Endothelial cell of umbilical vein (primary cell): ENCODE measurements around the gene TTC27. TPM values are rescaled to one million over a fixed set of nuclear protein-coding genes. Genes with fewer than 3 reads are reported as not detected.
"Not testable (repeated sequence)": the region's sequence is repeated elsewhere in the genome, so short reads cannot be mapped to it uniquely, and the experiment has no call there.

Experiments used
- BruUV-seq: library from RNA; stranded (reverse); fragments of 400-500 nt; replicated peaks from 2 replicates; lab custom pipeline; 2021; lab: Mats Ljungman, UMichigan
- CTCF ChIA-PET: fragments of 300-600, 350-600 bp; sonication (Branson Sonifier 250); formaldehyde crosslinking; loops from one replicate; lab custom pipeline; 2021; ENCODE audit warnings: antibody characterized with exemption, inconsistent platforms; lab: Charles Lee
- POLR2A ChIA-PET: fragments of 300-600, 350-600 bp; sonication (Branson Sonifier 250); formaldehyde crosslinking; loops from one replicate; lab custom pipeline; 2021; ENCODE audit warnings: antibody characterized with exemption, inconsistent platforms; lab: Charles Lee
- DNase-seq: peaks from one replicate; pipeline ENCODE4 v3.0.0-alpha.2; 2011; ENCODE audit warnings: low read depth, low spot score
- FAIRE-seq: peaks from 2 replicates; lab custom pipeline; 2011; peaks lifted over from hg19 to GRCh38; lab: Jason Lieb, UNC
- H2AFZ ChIP-seq: 2 replicates; pipeline ENCODE4 v1.6.0; 2012; ENCODE audit warnings: low read depth, low read length, control low read depth, inconsistent platforms
- H3K27ac ChIP-seq: 2 replicates; pipeline ENCODE4 v1.5.1; 2011; ENCODE audit warnings: low read depth, mild to moderate bottlenecking, control low read depth, low read length, moderate library complexity; ENCODE audit not compliant: insufficient read depth
- H3K27me3 ChIP-seq, 2 experiments: 2 replicates each; pipeline versions ENCODE4 v1.6.0 to v1.6.1; 2011; ENCODE audit warnings: low read length in 2 of 2, mixed read lengths in 1 of 2; ENCODE audit not compliant: control insufficient read depth in 2 of 2, insufficient read depth in 2 of 2
- H3K36me3 ChIP-seq, 2 experiments: 2 replicates in 1 of 2; 3 replicates in 1 of 2; pipeline ENCODE4 v1.5.1; 2011; ENCODE audit warnings: low read length in 2 of 2, mild to moderate bottlenecking in 1 of 2, moderate library complexity in 1 of 2; ENCODE audit not compliant: control insufficient read depth in 2 of 2, insufficient read depth in 2 of 2; ENCODE audit errors: extremely low read depth in 1 of 2
- H3K4me1 ChIP-seq: 3 replicates; pipeline ENCODE4 v1.5.1; 2011; ENCODE audit warnings: mild to moderate bottlenecking, low read length; ENCODE audit not compliant: control insufficient read depth, insufficient read depth; ENCODE audit errors: extremely low read depth
- H3K4me2 ChIP-seq: 2 replicates; pipeline ENCODE4 v1.6.1; 2011; ENCODE audit warnings: low read length, control low read depth, mixed read lengths; ENCODE audit not compliant: insufficient read depth
- H3K4me3 ChIP-seq, 3 experiments: fragments of 200-600 bp in 1 of 3; sonication (generic), shearing (Covaris generic) in 1 of 3; replicated peaks in 1 of 3; 2 replicates each; pipeline ENCODE4 v1.5.1; 2011 to 2016; ENCODE audit warnings: control low read depth in 3 of 3, low read length in 3 of 3, mild to moderate bottlenecking in 2 of 3, inconsistent platforms in 1 of 3, low read depth in 1 of 3, moderate library complexity in 1 of 3; ENCODE audit not compliant: insufficient read depth in 1 of 3
- H3K79me2 ChIP-seq: 2 replicates; pipeline ENCODE4 v1.6.0; 2012; ENCODE audit warnings: low read length, inconsistent platforms; ENCODE audit not compliant: control insufficient read depth, insufficient read depth
- H3K9ac ChIP-seq: replicated peaks from 2 replicates; pipeline ENCODE3; 2011; ENCODE audit warnings: low read length, control low read depth; ENCODE audit not compliant: insufficient read depth; ENCODE audit errors: extremely low read depth
- H3K9me1 ChIP-seq: replicated peaks from 3 replicates; pipeline ENCODE4 v1.6.0; 2011; ENCODE audit warnings: mild to moderate bottlenecking, low read length; ENCODE audit not compliant: control insufficient read depth, insufficient read depth; ENCODE audit errors: extremely low read depth
- H3K9me3 ChIP-seq: replicated peaks from 2 replicates; pipeline ENCODE4 v1.5.1; 2012; ENCODE audit warnings: low read length, inconsistent platforms; ENCODE audit not compliant: control insufficient read depth, insufficient read depth
- H4K20me1 ChIP-seq: replicated peaks from 2 replicates; pipeline ENCODE3; 2011; ENCODE audit warnings: mild to moderate bottlenecking, low read length; ENCODE audit not compliant: control insufficient read depth, insufficient read depth; ENCODE audit errors: extremely low read depth
- JUN ChIP-seq: IDR thresholded peaks from 2 replicates; pipeline ENCODE4 v1.6.1; 2011; ENCODE audit warnings: borderline replicate concordance, low read depth; ENCODE audit not compliant: insufficient read length, insufficient read depth
- MAX ChIP-seq: IDR thresholded peaks from 2 replicates; pipeline ENCODE4 v1.6.1; 2011; ENCODE audit not compliant: insufficient read depth, insufficient read length
- POLR2AphosphoS5 ChIP-seq: IDR thresholded peaks from 2 replicates; pipeline ENCODE4 v1.6.1; 2012; ENCODE audit warnings: low read depth, mild to moderate bottlenecking, control low read depth, low read length, moderate library complexity; ENCODE audit not compliant: insufficient read depth
- dilution Hi-C: fragments of 300-500 bp; cut with MboI; formaldehyde crosslinking; loops from one replicate; pipeline ENCODE4 v1.15.0; 2019; ENCODE audit warnings: low sequenced_read_pairs; ENCODE audit not compliant: extremely low pct_ligation_motif_present
- intact Hi-C: fragments of 100-400 bp; cut with micrococcal nuclease; formaldehyde crosslinking; loops from one replicate; pipeline ENCODE4 v1.10.0; 2022
- polyA plus RNA-seq, 4 experiments: library from polyadenylated mRNA; depleted of rRNA in 3 of 4; stranded (reverse) in 3 of 4; unstranded in 1 of 4; fragments of >200 nt; gene quantifications; 2 replicates each; pipeline versions ENCODE4 v1.2.1 to v1.2.3, GENCODE V29; 2011 to 2012; ENCODE audit warnings: missing spikeins in 1 of 4
- total RNA-seq: library from RNA; stranded (reverse); gene quantifications from 2 replicates; pipeline ENCODE4 v1.2.3, GENCODE V29; 2021

TTC27 gene
- total and polyA plus RNA-seq, 2 donors (not counting 3 experiments of a cell fraction or from before 2014, with no cell fraction given) = 16.3 to 20.1 TPM

GRCh38 chr2:32752952-32753351, 125.1 kb downstream of the TTC27 start:
- Histone ChIP-seq H3K4me3 (no peak overlapping the region), H3K79me2 (no peaks in the 10 kb centered on the region), H3K9me1 (no peaks in the 10 kb centered on the region), H3K9me3 (no peaks in the 10 kb centered on the region), H2AFZ (no peak overlapping the region), H3K4me2 (no peak overlapping the region), H3K27ac (no peak overlapping the region), H3K27me3 (no peaks in the 10 kb centered on the region), H3K36me3 (no peaks in the 10 kb centered on the region), H4K20me1 (no peaks in the 10 kb centered on the region), H3K4me1 (peaks cover 2% of the 10 kb centered on the region), H3K9ac (no peak overlapping the region)
- no TSS peak for BruUV-seq
- DNase-seq (no peak), FAIRE-seq (no peak)
- dilution Hi-C loops (no loop called here), intact Hi-C loops (no loop called here)
- ChIA-PET POLR2A (no interaction called here), CTCF (no interaction called here)
- TF ChIP-seq JUN (no peak), MAX (no peak), POLR2AphosphoS5 (no peak)

- H3K27ac ChIP-seq, intact Hi-C loops, H4K20me1 ChIP-seq, H3K36me3 ChIP-seq, POLR2A ChIA-PET, BruUV-seq, H3K9ac ChIP-seq, H3K4me3 ChIP-seq, H3K9me1 ChIP-seq, H3K27me3 ChIP-seq, dilution Hi-C loops, CTCF ChIA-PET, H3K79me2 ChIP-seq, H3K9me3 ChIP-seq, H3K4me1 ChIP-seq, H3K4me2 ChIP-seq, FAIRE-seq, DNase-seq, H2AFZ ChIP-seq: not testable (repeated sequence)
These were observed 126.8 kb downstream of the TTC27 start for GRCh38 chr2:32754676-32755075.
